GM12875 (cell line): Measurements from ENCODE around the gene EHBP1.
A peak's percentile ranks its signal among the peaks of the same experiment; 100 is the strongest.

ENCODE experiments used
- H3K4me3 ChIP-seq: one replicate; pipeline ENCODE4 v1.5.1; 2011; ENCODE audit warnings: low read depth, low read length, control low read depth
- CTCF ChIP-seq: IDR thresholded peaks from 2 replicates; pipeline ENCODE4 v1.5.1; 2011; ENCODE audit warnings: low read depth, mild to moderate bottlenecking, control low read depth, inconsistent platforms, low read length, moderate library complexity, borderline replicate concordance; ENCODE audit not compliant: insufficient read depth

Gene EHBP1

GRCh38 chr2:63052411-63053080 lies 347.0 kb downstream of the EHBP1 start:
- TF ChIP-seq CTCF, result no peak
- H3K4me3 ChIP-seq, result no peak overlapping the region

GRCh38 chr2:63053081-63053888 lies 347.8 kb downstream of the EHBP1 start:
- no peak for TF ChIP-seq CTCF
- H3K4me3 ChIP-seq, result no peak overlapping the region

- H3K4me3 ChIP-seq, result peak overlapping the region; percentile 7
- TF ChIP-seq CTCF, result peak; percentile 84
These were observed 348.5 kb downstream of the EHBP1 start for GRCh38 chr2:63053889-63054602.

GRCh38 chr2:63054841-63055225 lies 349.3 kb downstream of the EHBP1 start:
- TF ChIP-seq CTCF, result no peak
- H3K4me3 ChIP-seq, result no peak overlapping the region

GRCh38 chr2:63055226-63056106 lies 350.0 kb downstream of the EHBP1 start:
- TF ChIP-seq CTCF, result no peak
- H3K4me3 ChIP-seq, result no peak overlapping the region

GRCh38 chr2:63056107-63057050 lies 350.9 kb downstream of the EHBP1 start:
- H3K4me3 ChIP-seq, result no peak overlapping the region
- TF ChIP-seq CTCF, result no peak
